Hematopoietic multipotent progenitor cell treated with erythropoietin and hydrocortisone succinate and interleukin-3 and kit ligand, for 15 days (in vitro differentiated cells): ENCODE results near the gene PSMC4.
"Not testable (repeated sequence)": the region's sequence is repeated elsewhere in the genome, so short reads cannot be mapped to it uniquely, and the experiment has no call there.

ENCODE experiments used
- DNase-seq: peaks from one replicate; pipeline ENCODE4 v3.0.0-alpha.2; 2015; ENCODE audit warnings: low spot score

Gene PSMC4

GRCh38 chr19:39946532-39946931 is 24.4 kb upstream of the PSMC4 start:
- DNase-seq, result no peak

DNA sequence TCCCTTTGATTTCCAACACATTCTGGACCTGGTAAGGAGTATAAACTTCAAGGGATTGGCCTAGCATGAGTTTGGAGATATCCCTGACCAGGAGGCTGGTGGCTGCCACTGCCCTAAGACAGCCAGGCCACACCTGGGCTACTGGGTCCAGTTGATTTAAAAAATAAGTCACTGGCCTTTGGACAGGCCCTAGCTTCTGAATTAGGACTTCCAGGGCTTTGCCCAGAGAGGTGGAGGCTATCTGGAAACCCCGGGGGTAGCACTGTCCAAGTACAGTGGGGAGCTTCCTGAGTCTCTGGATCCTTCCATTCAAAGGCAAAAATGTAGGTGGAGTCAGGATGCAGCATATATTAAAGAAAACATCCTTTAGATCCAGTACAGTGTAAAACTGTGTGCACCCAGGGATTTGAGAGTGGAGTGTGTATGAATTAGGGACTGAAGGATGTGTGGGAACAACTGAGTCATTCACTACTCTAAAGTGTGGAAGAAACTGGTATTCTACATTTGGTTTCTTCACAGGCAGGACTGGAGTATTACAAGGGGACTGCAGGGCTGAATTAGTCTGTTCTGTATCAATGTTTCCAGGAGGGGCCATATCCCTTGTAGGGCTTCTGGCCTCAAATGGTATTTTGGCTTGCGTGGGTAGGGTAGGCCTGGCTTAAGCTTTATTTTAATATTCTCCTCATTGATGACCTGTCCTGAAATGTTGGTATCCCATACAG is 21.8 kb upstream of the PSMC4 start:
- no peak for DNase-seq

GRCh38 chr19:39951065-39951650 is 19.8 kb upstream of the PSMC4 start:
- no peak for DNase-seq

GRCh38 chr19:39951686-39952085 is 19.3 kb upstream of the PSMC4 start:
- DNase-seq, result no peak

DNA sequence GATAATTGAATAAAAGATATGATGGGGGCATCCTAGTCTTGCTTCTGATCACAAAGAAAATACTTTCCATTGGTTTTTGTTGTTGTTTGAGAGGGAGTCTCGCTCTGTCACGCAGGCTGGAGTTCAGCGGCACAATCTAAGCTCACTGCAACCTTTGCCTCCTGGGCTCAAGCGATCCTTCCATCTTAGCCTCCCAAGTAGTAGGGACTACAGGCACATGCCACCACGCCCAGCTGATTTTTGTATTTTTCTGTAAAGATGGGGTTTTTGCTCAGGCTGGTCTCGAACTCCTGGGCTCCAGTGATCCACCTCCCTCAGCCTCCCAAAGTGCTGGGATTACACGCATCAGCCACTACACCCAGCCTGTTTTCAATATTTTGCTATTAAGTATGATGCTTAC is 17.1 kb upstream of the PSMC4 start:
- no peak for DNase-seq

- not testable (repeated sequence) for DNase-seq
These were observed 13.1 kb upstream of the PSMC4 start for GRCh38 chr19:39957886-39958285.

GRCh38 chr19:39958942-39959341 is 12.0 kb upstream of the PSMC4 start:
- not testable (repeated sequence) for DNase-seq

DNA sequence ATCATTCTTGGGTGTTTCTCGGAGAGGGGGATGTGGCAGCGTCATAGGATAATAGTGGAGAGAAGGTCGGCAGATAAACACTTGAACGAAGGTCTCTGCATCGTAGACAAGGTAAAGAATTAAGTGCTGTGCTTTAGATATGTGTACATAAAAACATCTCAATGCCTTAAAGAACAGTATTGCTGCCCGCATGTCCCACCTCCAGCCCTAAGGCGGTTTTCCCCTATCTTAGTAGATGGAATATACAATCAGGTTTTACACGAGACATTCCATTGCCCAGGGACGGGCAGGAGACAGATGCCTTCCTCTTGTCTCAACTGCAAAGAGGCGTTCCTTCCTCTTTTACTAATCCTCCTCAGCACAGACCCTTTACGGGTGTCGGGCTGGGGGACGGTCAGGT is 11.6 kb upstream of the PSMC4 start:
- DNase-seq, result not testable (repeated sequence)

GRCh38 chr19:39963898-39964297 is 7.1 kb upstream of the PSMC4 start:
- DNase-seq, result no peak

DNA sequence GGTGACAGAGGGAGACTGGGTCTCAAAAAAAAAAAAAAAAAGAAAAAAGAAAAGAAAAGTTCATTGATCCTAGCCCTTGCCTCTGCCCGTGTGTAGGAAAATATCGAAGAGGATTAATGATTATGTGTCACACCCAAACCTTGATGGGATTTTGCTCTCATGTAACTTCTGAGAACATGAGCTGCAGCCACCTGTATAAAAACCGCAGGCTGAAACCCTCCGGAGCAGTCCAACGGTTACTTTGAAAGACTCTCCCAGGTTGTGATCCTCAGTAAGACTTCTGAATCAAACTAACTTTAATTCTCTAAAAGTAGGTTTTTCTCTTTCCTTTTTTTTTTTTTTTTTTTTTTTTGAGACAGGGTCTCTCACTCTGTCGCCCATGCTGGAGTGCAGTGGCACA is 4.3 kb upstream of the PSMC4 start:
- DNase-seq, result no peak

DNA sequence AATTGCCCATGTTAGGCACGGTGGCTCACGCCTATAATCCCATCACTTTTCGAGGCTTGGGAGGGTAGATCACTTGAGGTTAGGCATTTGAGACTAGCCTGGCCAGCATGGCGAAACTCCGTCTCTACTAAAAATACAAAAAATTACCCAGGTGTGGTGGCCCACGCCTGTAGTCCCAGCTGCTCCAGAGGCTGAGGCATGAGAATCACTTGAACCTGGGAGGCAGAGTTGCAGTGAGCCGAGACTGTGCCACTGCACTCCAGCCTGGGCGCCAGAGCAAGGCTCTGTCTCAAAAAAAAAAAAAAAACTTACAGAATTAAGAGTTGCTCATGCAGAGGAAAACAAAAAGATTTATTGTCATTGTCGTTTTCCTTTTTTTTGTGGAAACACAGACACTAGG is 3.4 kb upstream of the PSMC4 start:
- no peak for DNase-seq

DNA sequence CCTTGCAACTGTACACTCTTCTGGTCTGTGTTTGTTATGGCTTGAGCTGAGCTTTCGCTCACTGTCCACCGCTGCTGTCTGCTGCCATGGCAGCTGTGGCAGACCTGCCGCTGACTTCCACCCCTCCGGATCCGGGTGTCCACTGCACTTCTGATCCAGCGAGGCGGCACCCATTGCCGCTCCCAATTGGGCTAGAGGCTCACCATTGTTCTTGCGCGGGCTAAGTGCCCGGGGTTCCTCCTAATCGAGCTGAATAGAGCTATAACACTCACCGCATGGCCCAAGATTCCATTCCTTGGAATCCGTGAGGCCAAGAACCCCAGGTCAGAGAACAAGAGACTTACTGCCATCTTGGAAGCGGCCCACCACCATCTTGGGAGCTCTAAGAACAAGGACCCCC is 2.2 kb upstream of the PSMC4 start:
- no peak for DNase-seq

- no peak for DNase-seq
These were observed 1.7 kb upstream of the PSMC4 start for GRCh38 chr19:39969266-39969665.

DNA sequence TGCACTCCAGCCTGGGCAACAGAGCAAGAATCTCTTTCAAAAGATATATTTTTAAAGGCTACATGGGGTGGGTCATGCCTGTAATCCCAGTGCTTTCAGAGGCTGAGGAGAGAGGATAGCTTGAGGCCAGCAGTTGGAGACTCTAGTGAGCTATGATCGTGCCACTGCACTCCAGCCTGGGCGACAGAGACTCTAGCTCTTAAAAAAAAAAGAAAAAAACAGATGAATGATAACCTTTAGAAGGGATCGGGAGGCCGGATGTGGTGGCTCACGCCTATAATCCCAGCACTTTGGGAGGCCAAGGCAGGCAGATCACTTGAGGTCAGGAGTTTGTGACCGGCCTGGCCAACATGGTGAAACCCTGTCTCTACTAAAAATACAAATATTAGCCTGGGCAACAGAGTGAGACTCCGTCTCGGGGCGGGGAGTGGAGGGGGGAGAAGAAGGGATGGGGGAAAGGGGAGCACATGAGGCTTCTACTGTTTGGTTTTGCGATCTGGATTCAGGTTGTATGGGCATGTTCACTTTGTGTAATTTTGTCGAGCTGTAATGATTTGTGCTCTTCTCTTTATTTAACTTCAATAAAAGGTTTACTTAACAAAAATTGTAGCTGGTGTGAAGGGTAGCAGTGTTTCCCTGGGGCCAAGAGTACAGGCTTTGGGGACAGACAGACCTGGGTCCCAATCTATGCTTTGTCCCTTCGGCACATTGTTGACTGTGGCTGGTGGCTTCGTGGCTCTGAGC is 1.1 kb upstream of the PSMC4 start:
- DNase-seq, result no peak

GRCh38 chr19:39970425-39970674 is 615 bp upstream of the PSMC4 start:
- DNase-seq, result no peak

GRCh38 chr19:39971380-39972035 is 543 bp downstream of the PSMC4 start:
- peak; percentile 12 for DNase-seq

GRCh38 chr19:39974377-39975155 is 3.6 kb downstream of the PSMC4 start:
- no peak for DNase-seq

- no peak for DNase-seq
These were observed 11.9 kb downstream of the PSMC4 start for GRCh38 chr19:39982883-39983282.

DNA sequence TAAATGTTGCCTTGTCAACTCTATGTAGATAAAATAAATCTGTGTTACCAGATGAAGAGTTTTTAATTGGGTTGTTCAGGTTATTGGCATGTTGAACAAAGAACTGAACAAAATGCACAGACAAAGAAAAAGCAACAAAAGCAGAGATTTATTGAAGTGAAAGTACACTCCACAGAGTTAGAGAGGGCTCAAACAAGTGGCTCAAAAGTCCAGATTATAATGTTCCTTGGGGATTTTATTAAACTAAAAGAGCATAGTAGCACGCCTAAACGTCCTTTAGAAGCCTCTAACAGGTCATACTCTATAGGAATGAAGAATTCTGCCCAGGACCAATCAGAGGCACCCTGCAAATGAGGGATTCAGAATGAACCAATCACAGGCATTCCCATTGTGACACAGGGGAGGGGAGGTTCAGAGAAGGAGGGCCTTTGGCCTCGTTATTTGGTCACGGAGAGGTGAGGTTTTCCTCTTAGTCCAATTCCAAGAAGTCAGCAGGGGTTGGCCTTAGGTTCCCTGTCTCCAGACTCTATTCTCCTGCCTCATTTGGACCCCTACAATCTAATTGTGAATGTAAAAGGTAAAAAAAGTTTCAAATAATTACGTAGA is 12.8 kb downstream of the PSMC4 start:
- DNase-seq, result no peak

DNA sequence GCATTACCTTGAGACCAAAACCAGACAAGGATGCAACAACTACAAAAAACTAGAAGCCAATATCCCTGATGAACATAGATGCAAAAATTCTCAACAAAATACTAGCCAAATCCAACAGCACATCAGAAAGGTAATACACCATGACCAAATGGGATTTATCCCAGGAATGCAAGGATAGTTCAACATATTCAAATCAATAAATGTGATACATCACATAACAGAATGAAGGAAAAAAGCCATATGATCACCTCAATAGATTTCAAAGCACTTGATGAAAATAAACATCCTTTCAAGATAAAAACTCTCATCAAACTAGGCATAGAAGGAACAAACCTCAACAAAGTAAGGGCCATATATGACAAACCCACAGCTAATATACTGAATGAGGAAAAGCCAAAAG is 15.7 kb downstream of the PSMC4 start:
- no peak for DNase-seq

GRCh38 chr19:39987167-39987566 is 16.2 kb downstream of the PSMC4 start:
- DNase-seq, result no peak

DNA sequence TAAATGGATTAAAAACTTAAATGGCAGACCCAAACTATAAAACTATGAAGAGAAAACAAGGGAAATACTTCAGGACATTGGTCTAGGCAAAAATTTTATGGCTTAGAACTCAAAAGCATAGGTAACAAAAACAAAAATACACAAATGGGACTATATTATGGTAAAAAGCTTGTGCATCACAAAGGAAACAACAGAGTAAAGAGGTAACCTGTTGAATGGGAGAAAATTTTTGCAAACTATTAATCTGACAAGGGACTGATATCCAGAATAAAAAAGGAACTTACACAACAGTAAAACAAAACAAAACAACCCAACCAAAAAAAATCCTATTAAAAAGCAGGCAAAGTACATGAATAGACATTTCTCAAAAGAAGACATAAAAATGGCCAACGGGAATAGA is 16.6 kb downstream of the PSMC4 start:
- no peak for DNase-seq
